Measurements from ENCODE around the gene CBX7.

DNA sequence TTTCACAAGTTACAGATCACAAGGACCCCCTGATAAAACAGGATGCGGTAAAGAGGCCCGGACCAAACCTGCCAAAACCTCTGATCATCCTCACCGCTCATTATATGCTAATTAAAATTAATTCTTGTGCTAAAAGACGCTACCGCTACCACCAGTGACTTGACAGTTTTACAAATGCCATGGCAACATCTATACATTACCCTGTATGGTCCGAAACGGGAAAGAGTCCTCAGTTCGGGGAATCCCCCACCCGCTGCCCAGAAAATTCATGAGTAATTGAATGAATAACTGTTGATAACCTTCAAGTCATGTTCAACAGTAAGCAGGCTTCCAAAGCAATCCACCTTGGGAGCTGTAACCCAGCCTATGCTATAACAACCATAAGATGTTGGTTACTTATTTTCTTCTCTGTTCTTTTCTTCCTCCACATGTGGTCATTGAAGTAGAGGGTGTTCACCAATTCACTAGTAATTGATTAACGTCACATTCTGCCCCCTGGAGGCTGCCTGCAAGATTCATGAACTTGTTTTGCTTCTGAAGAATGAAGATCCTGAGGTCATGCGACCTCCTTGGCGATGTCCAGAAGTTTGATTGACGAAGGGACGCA is 34.8 kb downstream of the CBX7 start:
- TF ChIP-seq, protein P1, sequence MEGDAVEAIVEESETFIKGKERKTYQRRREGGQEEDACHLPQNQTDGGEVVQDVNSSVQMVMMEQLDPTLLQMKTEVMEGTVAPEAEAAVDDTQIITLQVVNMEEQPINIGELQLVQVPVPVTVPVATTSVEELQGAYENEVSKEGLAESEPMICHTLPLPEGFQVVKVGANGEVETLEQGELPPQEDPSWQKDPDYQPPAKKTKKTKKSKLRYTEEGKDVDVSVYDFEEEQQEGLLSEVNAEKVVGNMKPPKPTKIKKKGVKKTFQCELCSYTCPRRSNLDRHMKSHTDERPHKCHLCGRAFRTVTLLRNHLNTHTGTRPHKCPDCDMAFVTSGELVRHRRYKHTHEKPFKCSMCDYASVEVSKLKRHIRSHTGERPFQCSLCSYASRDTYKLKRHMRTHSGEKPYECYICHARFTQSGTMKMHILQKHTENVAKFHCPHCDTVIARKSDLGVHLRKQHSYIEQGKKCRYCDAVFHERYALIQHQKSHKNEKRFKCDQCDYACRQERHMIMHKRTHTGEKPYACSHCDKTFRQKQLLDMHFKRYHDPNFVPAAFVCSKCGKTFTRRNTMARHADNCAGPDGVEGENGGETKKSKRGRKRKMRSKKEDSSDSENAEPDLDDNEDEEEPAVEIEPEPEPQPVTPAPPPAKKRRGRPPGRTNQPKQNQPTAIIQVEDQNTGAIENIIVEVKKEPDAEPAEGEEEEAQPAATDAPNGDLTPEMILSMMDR (IDR thresholded peaks at IDR 0.05; ENCODE audit: low read depth, low read length, missing input control) = peak; percentile 55
- TF ChIP-seq TAF1 (conservative IDR thresholded peaks at IDR 0.05) (no peak), NR2F2 (IDR thresholded peaks at IDR 0.05) (no peak), FOXA1 (IDR thresholded peaks at IDR 0.05) (no peak), GABPA (IDR thresholded peaks at IDR 0.05 in 1 of 2, conservative IDR thresholded peaks at IDR 0.05 in 1 of 2) (no peak), YY1 (IDR thresholded peaks at IDR 0.05) (no peak)
- TF ChIP-seq, protein P2, sequence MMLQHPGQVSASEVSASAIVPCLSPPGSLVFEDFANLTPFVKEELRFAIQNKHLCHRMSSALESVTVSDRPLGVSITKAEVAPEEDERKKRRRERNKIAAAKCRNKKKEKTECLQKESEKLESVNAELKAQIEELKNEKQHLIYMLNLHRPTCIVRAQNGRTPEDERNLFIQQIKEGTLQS (IDR thresholded peaks at IDR 0.05) = no peak
- TF ChIP-seq, protein P3, sequence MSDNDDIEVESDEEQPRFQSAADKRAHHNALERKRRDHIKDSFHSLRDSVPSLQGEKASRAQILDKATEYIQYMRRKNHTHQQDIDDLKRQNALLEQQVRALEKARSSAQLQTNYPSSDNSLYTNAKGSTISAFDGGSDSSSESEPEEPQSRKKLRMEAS (IDR thresholded peaks at IDR 0.05) = no peak
